ENCODE data around the gene GALNTL6. TPM values are rescaled to one million over a fixed set of nuclear protein-coding genes. Genes with fewer than 3 reads are reported as not detected.

GALNTL6 gene
- total RNA-seq, 1 donor from 2014 or later, result not detected

DNA sequence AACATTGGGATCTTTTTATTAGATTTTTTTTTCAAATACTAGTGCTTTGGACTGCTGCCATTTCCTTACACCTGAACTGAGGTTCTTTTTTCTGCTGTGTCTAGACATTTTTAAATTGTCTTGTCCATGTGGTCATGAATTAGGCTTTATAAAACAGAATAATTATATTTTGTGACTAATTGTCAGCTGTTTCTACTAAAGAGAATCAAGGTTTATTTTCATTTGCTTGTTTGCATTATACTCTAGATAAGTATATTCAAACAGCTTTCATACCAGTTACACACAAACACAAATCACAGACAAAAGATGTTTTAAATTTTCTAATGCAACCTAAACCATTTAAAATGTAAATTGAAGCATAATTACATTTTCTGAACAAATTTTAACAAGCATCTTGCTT, 194.7 kb downstream of the GALNTL6 start:
- no peak overlapping the region for H3K4me3 ChIP-seq (ENCODE audit: low read depth, low read length)
- no peak for FAIRE-seq
- TF ChIP-seq, protein P1, sequence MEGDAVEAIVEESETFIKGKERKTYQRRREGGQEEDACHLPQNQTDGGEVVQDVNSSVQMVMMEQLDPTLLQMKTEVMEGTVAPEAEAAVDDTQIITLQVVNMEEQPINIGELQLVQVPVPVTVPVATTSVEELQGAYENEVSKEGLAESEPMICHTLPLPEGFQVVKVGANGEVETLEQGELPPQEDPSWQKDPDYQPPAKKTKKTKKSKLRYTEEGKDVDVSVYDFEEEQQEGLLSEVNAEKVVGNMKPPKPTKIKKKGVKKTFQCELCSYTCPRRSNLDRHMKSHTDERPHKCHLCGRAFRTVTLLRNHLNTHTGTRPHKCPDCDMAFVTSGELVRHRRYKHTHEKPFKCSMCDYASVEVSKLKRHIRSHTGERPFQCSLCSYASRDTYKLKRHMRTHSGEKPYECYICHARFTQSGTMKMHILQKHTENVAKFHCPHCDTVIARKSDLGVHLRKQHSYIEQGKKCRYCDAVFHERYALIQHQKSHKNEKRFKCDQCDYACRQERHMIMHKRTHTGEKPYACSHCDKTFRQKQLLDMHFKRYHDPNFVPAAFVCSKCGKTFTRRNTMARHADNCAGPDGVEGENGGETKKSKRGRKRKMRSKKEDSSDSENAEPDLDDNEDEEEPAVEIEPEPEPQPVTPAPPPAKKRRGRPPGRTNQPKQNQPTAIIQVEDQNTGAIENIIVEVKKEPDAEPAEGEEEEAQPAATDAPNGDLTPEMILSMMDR (IDR thresholded peaks at IDR 0.05; ENCODE audit: insufficient read depth, low read length, severe bottlenecking), result no peak
- no peaks in the 10 kb centered on the region for H3K36me3 ChIP-seq (ENCODE audit: control insufficient read depth, insufficient read depth, low read length)
- no peaks in the 10 kb centered on the region for H3K27me3 ChIP-seq (ENCODE audit: control insufficient read depth, insufficient read depth, low read length)
- no peak for DNase-seq (ENCODE audit: low read depth)

DNA sequence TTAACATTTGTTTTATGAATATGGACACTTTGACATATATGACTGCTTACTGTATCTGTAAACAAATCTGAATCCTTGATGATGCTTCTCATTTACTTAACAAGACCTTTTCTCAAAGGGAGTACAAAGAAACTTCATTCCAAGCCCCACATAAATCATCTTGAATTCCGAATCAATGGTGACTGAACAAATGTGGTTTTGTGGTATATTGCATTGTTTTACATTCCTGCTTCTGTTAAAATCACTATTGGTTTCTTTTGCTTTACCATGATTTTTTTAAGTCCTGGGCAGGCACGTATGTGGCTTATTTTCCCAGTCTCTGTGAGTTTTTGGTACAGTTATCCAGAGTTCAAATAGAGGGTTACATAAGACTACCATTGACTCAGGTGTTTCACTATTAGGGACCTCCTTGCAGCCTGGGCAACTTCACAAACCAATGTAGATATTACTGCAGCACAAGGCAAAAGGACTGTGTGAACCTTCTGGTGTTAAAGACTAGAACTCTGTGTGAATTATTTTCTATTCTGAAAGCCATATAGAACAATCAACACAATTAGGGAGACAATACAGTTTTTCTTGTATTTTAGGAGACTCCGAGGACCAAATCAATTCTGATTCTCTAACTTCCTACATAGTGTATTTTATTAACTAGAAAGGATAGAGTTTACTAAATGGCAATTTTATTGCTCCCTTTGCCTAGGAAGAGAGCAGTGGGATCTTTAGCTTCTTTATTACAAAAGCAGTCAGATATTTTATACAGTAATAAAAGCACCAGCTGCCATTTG, 196.4 kb downstream of the GALNTL6 start:
- Histone ChIP-seq H3K36me3 (ENCODE audit: control insufficient read depth, insufficient read depth, low read length) (no peaks in the 10 kb centered on the region), H3K27me3 (ENCODE audit: control insufficient read depth, insufficient read depth, low read length) (no peaks in the 10 kb centered on the region), H3K4me3 (ENCODE audit: low read depth, low read length) (no peak overlapping the region)
- DNase-seq (ENCODE audit: low read depth) (no peak), FAIRE-seq (no peak)
- TF ChIP-seq, protein P1 (IDR thresholded peaks at IDR 0.05; ENCODE audit: insufficient read depth, low read length, severe bottlenecking), result no peak

DNA sequence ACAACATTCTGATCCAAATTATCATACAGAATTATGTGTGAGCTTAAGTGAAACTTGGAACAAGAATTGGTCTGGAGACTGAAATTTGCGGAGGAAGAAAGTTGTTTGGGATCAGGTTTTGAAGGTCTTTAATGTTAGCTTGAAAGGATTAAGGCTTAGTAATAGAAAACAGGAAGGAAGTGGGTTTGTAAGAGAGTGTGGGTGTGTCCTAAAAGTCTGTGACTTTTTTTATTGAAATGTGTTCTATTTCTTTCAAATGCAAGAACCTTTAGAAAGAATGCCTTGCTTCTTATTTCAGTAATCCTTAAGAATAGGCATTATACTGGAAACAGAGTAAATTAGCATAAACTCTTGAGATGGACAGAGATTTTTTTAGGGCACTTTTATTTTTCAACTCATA, 198.0 kb downstream of the GALNTL6 start:
- FAIRE-seq (no peak), DNase-seq (ENCODE audit: low read depth) (no peak)
- H3K4me3 ChIP-seq (ENCODE audit: low read depth, low read length), result no peak overlapping the region
- no peaks in the 10 kb centered on the region for H3K36me3 ChIP-seq (ENCODE audit: control insufficient read depth, insufficient read depth, low read length)
- H3K27me3 ChIP-seq (ENCODE audit: control insufficient read depth, insufficient read depth, low read length), result no peaks in the 10 kb centered on the region
- TF ChIP-seq, protein P1 (IDR thresholded peaks at IDR 0.05; ENCODE audit: insufficient read depth, low read length, severe bottlenecking), result no peak

- TF ChIP-seq, protein P1 (IDR thresholded peaks at IDR 0.05; ENCODE audit: insufficient read depth, low read length, severe bottlenecking), result no peak
These were observed 205.2 kb downstream of the GALNTL6 start for GRCh38 chr4:172018358-172018757.

DNA sequence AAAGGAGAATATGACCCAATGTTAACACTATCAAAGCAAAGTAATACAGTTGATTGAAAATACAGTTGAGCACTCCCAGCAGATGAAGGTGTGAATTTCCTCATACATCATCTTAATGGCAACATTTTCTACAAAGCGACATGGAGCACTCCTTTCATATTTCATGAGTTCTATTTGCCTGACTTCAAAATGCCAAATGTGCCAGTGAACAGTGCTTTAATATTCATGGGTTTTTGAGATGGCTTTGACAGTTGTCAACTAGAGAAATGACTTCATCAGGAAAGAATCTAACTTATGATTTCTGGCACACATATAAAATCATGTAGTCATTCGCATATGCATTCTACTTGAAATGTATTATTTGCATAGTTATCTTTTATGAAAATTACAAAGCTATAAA, 222.4 kb downstream of the GALNTL6 start:
- H3K27me3 ChIP-seq (ENCODE audit: control insufficient read depth, insufficient read depth, low read length), result no peaks in the 10 kb centered on the region
- TF ChIP-seq, protein P1 (IDR thresholded peaks at IDR 0.05; ENCODE audit: insufficient read depth, low read length, severe bottlenecking), result no peak
- FAIRE-seq, result no peak

More at GRCh38 chr4:172018358-172018757, 205.2 kb downstream of the GALNTL6 start:
- no peak overlapping the region for H3K4me3 ChIP-seq (ENCODE audit: low read depth, low read length)
- peak; percentile 48 for DNase-seq (ENCODE audit: low read depth)
- no peaks in the 10 kb centered on the region for H3K36me3 ChIP-seq (ENCODE audit: control insufficient read depth, insufficient read depth, low read length)
- no peaks in the 10 kb centered on the region for H3K27me3 ChIP-seq (ENCODE audit: control insufficient read depth, insufficient read depth, low read length)
- FAIRE-seq, result no peak

DNA sequence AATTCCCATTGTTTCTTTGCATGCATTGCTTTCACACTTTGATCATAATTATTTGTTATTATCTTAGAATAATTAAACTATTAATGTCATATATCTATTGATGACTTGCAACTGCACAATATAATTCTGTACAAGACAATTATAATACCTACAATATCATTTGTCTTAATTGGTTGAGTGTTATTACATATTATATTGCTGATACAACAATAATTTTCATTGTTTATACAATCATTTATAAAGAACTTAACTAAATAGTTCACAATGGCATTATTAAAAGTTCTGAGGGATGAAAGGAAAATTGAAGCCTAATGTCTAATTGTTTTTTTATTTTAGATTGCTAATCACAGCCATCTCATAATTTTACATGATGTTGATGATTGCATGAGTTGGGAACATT, 227.6 kb downstream of the GALNTL6 start:
- H3K4me3 ChIP-seq (ENCODE audit: low read depth, low read length), result no peak overlapping the region
- TF ChIP-seq, protein P1 (IDR thresholded peaks at IDR 0.05; ENCODE audit: insufficient read depth, low read length, severe bottlenecking), result no peak
- no peaks in the 10 kb centered on the region for H3K36me3 ChIP-seq (ENCODE audit: control insufficient read depth, insufficient read depth, low read length)
- H3K27me3 ChIP-seq (ENCODE audit: control insufficient read depth, insufficient read depth, low read length), result no peaks in the 10 kb centered on the region
- no peak for DNase-seq (ENCODE audit: low read depth)
- no peak for FAIRE-seq

More for the DNA sequence above, 222.4 kb downstream of the GALNTL6 start:
- no peak overlapping the region for H3K4me3 ChIP-seq (ENCODE audit: low read depth, low read length)
- no peak for DNase-seq (ENCODE audit: low read depth)
- no peaks in the 10 kb centered on the region for H3K36me3 ChIP-seq (ENCODE audit: control insufficient read depth, insufficient read depth, low read length)
